Activated CD8-positive, alpha-beta memory T cell treated with anti-CD3 and anti-CD28 coated beads for 36 hours (primary cell): ENCODE results near the gene DLX5. TPM values are rescaled to one million over a fixed set of nuclear protein-coding genes. Genes with fewer than 3 reads are reported as not detected.

Experiments
- CTCF ChIA-PET: fragments of 350-600 bp; sonication (Branson Sonifier 250); formaldehyde crosslinking; loops from one replicate; lab custom pipeline; 2021; ENCODE audit warnings: antibody characterized with exemption; lab: Charles Lee
- POLR2A ChIA-PET: fragments of 350-600 bp; sonication (Branson Sonifier 250); formaldehyde crosslinking; loops from one replicate; lab custom pipeline; 2021; ENCODE audit warnings: antibody characterized with exemption; lab: Charles Lee
- total RNA-seq, 2 experiments: library from RNA; stranded (reverse); gene quantifications; one replicate each; pipeline ENCODE4 v1.2.3, GENCODE V29; 2021

Gene DLX5
- total RNA-seq, 2 experiments from 2014 or later, result not detected

DNA sequence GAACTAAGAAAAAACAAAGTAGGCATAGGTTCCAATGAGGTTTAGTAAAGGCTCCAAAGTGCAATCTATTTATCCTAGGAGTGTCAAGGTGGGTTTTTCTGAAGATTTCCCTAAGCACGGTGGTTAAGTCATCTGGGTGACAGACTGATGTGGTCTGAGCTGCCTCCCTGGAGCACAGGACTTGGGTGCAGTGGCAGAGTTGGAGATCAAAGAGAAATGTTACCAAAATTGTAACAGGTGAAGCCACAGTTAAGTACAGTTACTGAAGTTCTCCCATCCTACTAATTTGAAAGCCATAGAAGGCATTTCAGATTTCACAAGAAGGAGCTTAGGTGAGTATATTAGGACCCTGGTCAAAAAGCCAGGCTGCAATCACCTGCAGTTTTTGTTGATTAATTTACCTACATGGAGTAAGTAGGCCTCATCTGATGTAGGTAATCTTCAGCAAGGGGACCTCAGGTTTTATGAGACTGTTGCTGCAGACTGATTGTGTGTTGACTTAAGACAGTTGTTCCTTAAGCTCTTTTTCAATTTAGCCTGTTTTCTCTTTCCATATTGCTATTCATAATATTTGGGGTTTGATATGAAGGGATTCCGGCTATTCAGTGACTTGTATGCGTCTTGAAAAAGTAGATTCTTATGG, 16.2 kb downstream of the DLX5 start:
- CTCF ChIA-PET, result interaction anchor here (1.6 kb wide), 1 partner anchor 19 kb away, joined by 4 read pairs; no protein-coding TSS in a partner anchor
- POLR2A ChIA-PET, result no interaction called here

DNA sequence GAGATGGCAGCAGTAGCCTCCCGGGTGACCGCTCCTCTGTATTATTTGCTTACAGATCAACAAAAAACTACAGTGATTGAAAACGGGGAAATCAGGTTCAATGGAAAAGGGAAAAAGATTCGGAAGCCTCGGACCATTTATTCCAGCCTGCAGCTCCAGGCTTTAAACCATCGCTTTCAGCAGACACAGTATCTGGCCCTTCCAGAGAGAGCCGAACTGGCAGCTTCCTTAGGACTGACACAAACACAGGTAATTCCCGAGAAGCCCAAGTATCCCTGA, 17.1 kb downstream of the DLX5 start:
- CTCF ChIA-PET, result interaction anchor here (0.9 kb wide), 1 partner anchor 17 kb away, joined by 3 read pairs; the partner anchor contains the start of gene DLX5
- POLR2A ChIA-PET, result no interaction called here

DNA sequence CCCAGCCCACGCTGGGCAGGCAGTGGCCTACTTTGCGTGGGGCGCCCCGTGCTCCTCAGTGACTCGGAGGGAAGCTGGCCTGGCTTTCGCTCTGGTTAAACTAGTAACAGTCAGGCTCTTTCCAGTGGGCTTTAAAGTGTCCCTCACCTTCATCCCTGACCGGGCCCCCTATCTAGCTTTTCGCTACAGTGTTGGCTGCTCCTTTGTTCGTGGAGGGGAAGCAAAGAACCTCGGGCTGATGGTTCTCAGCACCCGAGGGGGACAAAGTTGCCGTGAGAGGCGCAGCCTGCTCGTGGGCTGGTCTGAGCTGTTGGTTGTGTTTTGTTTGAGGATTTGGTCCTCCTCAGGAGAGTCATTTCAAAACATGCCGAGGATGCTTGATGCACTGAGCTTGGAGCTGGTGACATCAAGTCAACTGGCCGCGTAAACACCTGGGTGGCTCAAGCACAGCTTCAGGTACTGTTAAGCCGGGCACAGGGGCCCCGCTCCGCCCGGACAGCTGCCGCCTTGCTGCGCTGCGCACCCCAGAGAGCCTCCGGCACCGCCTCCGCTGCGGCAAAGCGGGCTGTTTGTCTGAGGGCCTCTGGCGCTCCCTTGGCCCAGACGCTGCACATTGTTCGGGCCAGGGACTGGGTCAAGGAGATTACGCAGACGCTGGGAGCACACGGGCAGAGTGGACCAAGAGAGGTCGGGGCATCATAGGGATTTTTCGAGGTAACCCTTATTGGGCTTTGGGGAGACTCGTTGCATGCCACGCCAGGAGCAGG, 17.6 kb downstream of the DLX5 start:
- CTCF ChIA-PET, result interaction anchor here (0.9 kb wide), 1 partner anchor 17 kb away, joined by 3 read pairs; the partner anchor contains the start of gene DLX5
- POLR2A ChIA-PET, result no interaction called here

DNA sequence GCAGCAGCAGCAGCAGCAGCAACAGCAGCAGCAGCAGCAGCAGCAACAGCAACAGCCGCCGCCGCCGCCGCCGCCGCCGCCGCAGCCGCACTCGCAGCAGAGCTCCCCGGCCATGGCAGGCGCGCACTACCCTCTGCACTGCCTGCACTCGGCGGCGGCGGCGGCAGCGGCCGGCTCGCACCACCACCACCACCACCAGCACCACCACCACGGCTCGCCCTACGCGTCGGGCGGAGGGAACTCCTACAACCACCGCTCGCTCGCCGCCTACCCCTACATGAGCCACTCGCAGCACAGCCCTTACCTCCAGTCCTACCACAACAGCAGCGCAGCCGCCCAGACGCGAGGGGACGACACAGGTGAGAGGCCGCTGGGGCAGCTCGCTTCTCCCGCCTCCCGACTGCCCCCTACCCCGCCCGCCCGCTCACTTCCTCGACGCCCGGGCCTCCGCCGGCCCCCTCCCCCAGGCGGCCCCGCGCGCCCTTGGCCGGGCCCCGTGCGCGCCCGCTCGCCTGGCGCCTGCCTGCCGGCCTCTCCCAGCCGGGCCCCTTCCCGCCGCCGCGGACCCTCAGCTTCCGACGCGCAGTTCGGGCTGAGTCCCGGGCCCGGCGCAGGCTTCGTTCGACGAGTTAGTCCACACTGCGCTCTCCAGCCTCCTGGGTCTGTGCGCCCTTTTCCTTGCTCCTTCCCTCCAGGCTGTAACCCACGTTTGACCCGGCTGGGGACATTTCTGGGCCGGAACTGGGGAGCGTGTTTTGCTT, 18.4 kb downstream of the DLX5 start:
- CTCF ChIA-PET, result interaction anchor here (0.8 to 1.3 kb wide), 3 partner anchors 11 to 21 kb away, joined by 3 to 5 read pairs (median 3); partner anchors contain the start of gene DLX5

DNA sequence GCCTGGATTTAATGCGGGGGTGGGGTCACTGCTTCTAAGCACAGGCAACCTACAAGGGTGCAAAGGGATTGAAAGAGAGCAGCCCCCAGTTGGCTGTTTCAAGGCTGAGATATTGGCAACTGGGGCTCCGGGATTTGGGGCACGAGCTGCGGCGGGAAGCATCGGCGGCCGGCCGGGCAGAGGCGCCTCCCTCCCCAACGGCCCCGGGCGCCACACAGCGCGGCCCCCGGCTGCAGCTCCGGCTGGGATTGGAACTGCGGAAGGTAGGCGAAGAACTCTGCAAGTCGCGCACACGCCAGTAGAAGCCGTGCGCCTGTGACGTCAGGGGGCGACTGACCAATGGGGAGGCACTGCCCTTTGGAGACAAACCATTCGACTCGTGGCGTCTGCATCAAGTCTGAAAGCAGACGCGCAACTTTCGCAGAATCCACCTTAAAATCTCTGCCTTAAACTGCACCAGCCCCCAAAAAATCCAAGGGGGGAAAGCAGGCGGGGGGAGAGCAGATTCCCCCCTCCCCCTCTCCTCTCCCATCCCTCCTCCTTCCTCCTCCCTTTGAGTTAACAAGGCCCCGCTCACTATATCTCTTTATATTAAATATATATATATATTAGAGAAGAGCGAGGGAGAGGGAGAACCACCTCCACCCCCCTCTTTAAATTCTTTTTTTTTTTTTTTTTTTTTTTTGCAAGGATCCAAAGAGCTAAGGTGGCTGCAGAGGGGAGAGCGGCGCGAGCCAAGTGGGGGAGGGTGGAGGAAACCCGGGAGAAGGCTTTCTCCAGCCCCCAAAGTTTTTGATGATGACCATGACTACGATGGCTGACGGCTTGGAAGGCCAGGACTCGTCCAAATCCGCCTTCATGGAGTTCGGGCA, 19.2 kb downstream of the DLX5 start, which contains the start of gene DLX6:
DLX6 (plus strand) TSS at position 371 of the 872 bp plus-strand sequence; CDS start at position 796, 425 bp downstream.
- ChIA-PET CTCF (interaction anchor here (0.8 to 1.3 kb wide), 2 partner anchors 12 to 22 kb away, joined by 3 to 5 read pairs; no protein-coding TSS in a partner anchor), POLR2A (no interaction called here)

More for the DNA sequence above, 18.4 kb downstream of the DLX5 start:
- POLR2A ChIA-PET, result no interaction called here

DNA sequence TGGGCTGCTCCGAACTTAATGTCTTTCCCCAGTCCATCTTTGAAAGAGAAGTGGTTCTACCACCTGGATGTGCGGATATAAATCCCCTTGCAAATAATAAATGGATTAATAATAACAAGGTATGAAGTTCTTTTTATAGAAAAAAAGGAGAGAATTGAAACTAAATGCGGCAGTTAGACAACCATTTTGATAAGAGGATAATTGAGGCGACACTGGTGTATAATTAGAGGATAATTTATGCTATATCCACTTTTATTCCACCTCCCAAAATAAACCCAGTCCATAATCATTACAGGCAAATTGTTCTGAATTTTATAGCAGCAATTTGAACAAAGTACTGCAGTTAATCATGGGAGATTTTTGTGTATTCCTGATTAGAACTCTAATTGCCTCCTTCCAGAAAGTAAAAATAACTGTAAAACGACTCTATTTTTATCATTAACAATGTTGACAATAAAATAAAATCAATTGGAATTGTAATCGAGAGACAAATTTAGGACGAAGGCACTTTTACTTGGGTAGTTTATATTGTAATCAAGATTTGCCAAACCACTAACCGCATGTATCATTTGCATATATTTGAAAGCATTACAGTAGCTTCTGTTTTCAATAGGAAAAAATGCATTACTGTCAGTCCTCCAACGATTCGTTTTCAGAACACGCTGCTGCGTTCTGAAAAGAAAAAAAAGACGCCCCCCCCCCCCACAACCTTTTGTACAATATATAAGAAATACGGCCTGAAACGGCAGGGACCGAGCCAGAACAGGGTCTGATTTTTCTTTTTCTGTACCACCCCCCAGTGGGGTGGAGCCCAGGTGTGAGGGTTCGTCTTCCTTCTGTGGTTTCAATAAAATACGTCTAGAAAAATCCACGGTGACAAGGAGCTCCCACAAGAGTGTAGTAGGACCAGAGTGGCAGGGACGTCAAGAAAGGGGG, 20.1 kb downstream of the DLX5 start:
- CTCF ChIA-PET, result interaction anchor here (0.7 to 1.3 kb wide), 2 partner anchors 13 to 1243 kb away, joined by 3 read pairs; no protein-coding TSS in a partner anchor

DNA sequence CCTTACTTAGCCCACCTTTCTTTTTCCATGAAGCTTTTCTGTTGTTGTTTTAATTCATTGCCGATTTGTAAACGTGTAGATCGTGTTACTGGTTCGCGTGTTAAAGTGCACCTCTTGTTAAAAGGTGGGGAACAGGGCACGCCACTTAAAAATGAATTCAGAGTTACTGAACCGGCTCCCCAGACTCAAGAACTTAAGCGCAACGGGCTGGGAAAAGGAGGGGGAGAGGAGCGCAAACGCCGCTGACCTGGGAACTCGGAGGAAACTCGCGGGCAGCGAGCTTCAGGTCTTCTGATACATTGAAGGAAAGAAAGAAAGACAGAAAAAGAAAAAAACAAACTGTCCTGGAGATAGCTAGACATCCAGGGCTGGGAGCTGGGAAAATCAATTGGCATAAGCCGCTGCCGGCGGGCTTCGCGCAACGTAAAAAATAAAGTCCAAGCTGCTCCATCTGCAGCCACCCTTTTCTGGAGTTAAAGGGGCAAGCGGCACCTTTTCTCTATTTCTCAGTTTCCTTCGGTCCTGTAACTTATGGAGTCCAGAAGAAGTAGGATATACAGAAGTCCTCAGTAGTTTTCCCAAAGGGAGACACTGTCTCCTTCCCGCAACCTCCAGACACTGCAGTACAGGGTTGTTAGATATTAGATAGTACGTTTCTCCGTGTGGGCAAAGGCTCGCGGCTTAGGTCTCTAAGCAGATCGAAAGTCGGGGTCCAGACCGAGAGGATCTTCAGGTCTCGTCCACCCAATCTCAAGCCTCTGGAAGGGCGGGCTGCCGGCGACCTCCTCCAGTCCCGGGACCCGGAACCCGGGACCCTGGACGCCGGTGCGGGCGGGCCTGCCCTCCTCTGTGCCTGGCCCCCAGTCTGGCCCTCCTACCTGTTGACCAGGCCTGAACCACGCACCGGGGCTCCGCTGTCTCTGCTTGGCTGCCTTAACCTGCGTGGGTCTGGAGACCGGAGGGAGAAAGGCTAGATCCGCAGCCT, 21.1 kb downstream of the DLX5 start:
- POLR2A ChIA-PET, result no interaction called here
- CTCF ChIA-PET, result interaction anchor here (0.7 kb wide), 1 partner anchor 15 kb away, joined by 4 read pairs; no protein-coding TSS in a partner anchor

More for the DNA sequence above, 20.1 kb downstream of the DLX5 start:
- POLR2A ChIA-PET, result interaction anchor here (0.6 kb wide), 1 partner anchor 15 kb away, joined by 8 read pairs; no protein-coding TSS in a partner anchor

DNA sequence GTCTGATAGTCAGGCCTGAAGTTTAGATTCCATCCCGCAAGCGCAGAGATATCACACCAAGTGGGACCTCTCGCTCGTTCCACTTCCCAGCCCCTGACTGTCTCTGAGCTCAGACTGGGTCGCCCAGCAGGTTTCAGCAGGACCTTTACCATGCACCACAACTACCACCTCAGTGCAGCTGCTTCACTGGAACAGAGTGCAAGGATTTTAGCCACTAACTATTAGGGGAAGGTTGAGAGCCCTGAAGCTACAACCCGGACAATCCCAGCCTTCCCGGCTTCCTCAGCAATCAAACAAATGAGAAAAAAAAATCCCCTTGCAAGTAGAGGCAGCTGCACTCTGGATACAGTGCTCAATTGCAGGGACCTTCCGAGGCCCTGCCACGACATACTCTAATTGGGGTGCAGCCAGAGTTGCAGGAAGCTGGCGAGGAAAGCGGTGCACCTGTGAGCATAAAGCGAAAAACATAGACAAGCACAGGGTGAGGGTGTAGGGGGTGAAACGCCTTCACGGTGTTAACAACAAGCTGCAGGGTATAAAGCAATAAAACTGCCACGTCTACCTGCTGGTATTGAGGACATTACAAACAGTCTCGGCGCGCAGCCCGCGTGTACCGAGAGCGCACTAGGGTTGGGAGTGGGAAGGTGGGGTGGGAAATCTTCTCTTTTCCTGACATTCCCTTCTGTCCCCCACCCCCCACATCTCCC, 21.9 kb downstream of the DLX5 start:
- CTCF ChIA-PET, result interaction anchor here (0.7 kb wide), 1 partner anchor 14 kb away, joined by 4 read pairs; no protein-coding TSS in a partner anchor
- POLR2A ChIA-PET, result no interaction called here

DNA sequence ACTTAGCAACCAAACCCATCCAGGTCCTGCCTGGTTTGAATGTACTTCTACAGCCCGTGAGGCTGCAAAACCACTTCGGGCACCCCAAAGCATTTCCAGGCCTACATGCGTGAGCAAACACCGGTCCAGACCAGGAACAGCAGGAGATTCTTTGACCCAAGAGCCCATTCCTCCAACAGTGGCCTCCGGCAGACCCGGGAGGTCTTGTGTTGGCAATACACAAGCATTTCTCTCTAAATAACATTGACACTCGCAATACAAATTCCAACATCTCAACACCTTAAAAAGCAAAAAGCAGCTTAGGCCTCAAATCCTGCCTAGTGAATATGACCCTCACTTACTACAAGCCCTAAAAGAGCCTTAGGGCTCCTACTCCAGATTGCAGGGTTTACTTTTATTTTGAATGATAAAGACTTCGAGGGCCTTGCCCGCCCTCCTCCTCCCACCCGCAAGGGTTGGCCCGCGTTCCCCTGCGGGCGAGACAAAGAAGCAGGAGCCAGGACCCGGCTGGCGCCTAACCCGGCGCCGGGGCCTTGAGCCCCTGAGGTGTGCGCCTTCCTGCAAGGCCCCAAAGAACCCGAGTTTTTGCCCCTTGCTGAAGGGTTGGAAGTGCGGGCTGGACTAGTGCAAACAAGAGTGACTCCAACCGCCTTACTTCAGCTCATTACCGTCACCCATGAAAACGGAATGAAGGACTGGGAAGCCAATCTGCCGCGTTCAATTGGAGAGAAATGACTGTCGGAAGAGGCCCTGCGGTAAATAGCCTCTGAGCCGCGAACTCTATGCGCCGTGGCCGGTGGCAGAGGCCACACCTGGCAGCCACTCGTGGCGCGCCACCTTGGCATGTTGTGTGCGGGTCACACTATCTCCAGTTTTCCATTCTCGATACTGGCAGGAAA, 22.7 kb downstream of the DLX5 start:
- POLR2A ChIA-PET, result no interaction called here
- CTCF ChIA-PET, result no interaction called here

DNA sequence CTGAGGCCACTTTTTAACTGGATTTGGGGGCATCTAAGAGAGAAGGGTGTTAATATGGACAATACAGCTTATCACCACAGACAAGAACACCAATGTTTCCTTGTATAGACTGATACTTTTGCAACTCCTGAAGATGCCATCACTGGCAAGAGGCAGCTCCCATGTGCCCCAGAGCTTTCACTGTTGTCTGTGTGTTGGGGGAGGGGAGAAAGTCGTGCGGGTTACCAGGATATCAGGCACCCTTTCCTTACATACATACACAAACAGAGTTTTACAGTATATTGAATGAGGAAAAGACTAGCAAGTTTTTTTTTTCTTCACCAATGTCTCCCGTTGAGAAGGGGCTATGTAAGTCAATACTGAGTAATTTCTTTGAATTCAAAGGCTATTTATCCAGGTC, 23.4 kb downstream of the DLX5 start:
- CTCF ChIA-PET, result no interaction called here
- POLR2A ChIA-PET, result interaction anchor here (0.7 kb wide), 1 partner anchor 26 kb away, joined by 4 read pairs; no protein-coding TSS in a partner anchor

DNA sequence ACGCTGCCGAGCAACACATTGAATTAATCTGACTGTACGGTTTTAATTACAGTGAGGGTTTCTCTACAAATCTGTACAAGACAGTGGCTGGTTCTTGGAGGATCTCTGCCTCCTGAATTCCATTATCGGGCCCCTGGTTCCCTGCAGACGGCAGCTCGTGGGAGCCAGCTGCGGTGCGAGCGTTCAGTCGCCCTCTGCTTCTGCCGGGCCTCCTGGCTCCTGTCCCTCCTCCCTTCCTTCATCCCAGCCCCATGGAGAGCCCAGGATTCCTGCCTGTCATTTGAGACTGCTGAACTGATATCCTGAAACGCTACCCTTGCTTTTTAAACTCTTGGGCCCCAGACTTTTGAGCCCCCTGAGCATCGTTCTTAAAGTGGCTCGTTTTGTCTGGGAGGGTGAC, 25.9 kb downstream of the DLX5 start:
- CTCF ChIA-PET, result interaction anchor here (2.5 kb wide), 1 partner anchor 28 kb away, joined by 10 read pairs; no protein-coding TSS in a partner anchor

DNA sequence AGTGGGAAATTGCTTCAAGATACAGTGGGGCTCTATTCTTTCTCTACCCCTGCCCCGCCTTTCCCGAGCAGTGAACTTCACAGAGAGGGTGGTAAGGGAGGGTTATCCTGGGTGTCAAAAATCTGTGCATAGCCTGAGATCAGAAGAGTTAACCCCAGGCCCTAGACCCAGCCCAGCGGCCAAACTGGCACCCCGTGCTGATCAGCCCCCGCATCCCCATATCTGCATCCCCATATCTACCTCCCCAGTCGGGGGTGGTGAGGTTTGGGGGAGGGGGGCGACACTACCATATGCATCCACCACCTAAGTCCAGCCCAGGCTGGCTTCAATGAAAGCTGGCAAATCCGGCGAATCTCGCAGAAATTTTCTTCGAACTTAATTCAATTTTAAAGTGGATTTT, 26.3 kb downstream of the DLX5 start:
- ChIA-PET CTCF (interaction anchor here (2.5 kb wide), 1 partner anchor 29 kb away, joined by 10 read pairs; no protein-coding TSS in a partner anchor), POLR2A (no interaction called here)

More for the DNA sequence above, 25.9 kb downstream of the DLX5 start:
- POLR2A ChIA-PET, result no interaction called here

DNA sequence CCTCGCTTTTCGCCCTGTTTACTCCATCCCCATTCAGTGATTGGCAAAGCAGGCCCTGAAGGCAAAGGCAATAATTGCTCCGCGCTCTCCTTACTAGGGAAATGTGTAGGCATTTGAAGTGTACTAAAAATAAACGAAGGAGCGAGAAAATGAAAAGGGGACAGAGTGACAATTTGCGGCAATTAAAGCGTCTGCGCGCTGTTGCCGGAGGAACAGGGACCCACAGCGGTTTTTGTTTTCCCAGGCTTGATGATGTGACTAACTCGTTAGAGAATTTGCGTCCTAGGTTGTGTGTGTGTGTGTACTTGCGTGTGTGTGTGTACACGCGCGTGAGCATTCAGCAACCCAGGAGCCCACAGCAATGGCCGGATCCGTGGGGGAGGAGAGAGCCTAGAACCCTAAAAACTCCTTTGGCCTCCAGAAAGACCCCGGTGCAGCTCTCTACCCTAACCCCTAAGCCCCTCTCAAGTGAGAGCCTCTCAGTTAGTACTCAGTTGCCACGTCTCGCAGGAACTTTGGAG, 27.1 kb downstream of the DLX5 start:
- ChIA-PET CTCF (no interaction called here), POLR2A (no interaction called here)

DNA sequence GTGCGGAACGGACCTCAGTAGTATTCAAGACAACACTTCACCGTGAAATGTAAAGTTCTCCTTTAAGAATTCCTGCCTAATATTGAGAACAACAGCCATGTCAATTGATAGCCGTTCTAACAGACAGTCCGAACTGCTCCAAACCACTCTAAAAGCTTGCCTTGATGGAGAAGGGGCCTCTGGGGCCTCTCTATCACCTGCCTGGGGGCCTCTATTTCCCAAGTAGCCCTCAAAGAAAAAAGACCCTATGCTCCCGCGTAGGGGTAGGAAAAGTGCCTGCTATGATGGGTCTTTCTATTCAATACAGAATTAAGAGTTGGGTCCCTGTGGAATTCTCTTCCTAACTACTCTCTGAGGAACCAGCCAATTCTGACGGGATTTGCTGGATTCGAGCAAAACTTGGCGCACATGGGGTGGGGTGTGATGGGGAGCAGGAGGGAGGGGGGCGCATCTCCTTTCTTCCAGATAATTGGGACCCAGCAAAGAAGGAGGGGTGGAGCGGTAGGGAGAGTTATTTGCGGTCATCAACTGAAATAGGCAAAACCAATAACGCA, 27.6 kb downstream of the DLX5 start:
- ChIA-PET CTCF (no interaction called here), POLR2A (no interaction called here)
